NT2/D1 (cell line): ENCODE results near the gene CYP1A2.

Experiments used
- SUZ12 ChIP-seq: IDR thresholded peaks from 2 replicates; pipeline ENCODE4 v1.6.1; 2011; ENCODE audit not compliant: insufficient read length, insufficient read depth; ENCODE audit errors: extremely low read depth
- YY1 ChIP-seq: IDR thresholded peaks from 2 replicates; pipeline ENCODE4 v1.6.1; 2011; ENCODE audit not compliant: insufficient read length, insufficient read depth
- ZNF274 ChIP-seq: IDR thresholded peaks from 2 replicates; pipeline ENCODE4 v1.6.1; 2011; ENCODE audit warnings: mild to moderate bottlenecking, low read depth, low read length

DNA sequence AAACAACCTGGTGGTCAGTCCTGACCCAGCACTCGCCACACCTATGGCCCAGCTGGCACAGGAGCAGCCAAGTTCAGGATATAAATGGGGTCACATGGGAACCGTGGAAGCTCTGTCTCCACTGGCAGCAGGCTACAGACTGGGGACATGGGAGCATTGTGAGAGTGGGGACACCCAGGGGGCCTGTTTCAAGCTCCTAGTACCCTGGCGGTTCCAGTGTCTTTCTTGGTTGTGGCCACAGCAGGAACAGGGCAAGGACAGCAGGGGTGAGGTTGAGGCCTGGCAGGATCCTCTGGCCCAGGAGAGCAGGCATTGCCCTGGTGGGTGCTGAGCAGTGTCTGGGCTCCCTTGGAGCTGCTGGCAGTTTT, 35.1 kb downstream of the CYP1A2 start:
- TF ChIP-seq SUZ12 (no peak), YY1 (no peak), ZNF274 (no peak)
